Measurements from ENCODE around the gene INO80D. TPM values are rescaled to one million over a fixed set of nuclear protein-coding genes. Genes with fewer than 3 reads are reported as not detected.

Gene INO80D
- total and polyA plus RNA-seq, 2 of the 8 experiments (the other 6 are each of a cell fraction or from before 2014, with no cell fraction given), result 6.2 to 37.4 TPM

DNA sequence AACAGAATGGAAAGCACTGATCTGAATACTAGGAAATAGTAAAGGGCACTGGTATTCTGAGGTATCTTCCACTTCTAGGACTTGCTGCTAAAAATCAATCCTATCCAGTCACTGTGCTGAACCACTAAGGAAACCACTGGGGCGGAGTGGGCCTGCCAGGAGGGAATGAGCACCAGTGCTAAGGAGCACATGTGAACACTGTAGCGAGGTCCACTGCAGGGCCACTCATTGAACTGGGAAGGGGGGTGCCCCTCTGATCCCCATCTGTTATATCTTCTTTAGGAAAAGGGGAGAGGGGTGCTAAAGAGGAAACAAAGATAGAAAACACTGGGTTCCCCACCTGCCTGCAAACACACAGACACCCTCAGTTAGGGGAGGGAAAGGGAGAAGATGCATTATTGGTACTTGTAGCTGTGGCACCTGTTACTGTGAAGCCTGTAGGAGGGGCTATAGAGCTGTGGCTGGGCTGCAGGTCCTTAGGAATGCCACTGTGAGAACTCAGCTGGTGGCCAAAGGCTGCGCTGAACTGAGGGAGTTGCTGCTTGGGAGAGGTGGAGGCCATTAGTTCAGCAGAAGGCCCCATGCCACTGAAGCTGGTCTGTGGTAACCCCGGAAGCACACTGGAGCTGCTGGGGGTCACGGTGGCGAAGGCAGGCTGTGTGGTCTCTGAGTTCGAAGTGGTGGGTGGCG is 81.8 kb downstream of the INO80D start (continued):
- TF ChIP-seq, protein P1, sequence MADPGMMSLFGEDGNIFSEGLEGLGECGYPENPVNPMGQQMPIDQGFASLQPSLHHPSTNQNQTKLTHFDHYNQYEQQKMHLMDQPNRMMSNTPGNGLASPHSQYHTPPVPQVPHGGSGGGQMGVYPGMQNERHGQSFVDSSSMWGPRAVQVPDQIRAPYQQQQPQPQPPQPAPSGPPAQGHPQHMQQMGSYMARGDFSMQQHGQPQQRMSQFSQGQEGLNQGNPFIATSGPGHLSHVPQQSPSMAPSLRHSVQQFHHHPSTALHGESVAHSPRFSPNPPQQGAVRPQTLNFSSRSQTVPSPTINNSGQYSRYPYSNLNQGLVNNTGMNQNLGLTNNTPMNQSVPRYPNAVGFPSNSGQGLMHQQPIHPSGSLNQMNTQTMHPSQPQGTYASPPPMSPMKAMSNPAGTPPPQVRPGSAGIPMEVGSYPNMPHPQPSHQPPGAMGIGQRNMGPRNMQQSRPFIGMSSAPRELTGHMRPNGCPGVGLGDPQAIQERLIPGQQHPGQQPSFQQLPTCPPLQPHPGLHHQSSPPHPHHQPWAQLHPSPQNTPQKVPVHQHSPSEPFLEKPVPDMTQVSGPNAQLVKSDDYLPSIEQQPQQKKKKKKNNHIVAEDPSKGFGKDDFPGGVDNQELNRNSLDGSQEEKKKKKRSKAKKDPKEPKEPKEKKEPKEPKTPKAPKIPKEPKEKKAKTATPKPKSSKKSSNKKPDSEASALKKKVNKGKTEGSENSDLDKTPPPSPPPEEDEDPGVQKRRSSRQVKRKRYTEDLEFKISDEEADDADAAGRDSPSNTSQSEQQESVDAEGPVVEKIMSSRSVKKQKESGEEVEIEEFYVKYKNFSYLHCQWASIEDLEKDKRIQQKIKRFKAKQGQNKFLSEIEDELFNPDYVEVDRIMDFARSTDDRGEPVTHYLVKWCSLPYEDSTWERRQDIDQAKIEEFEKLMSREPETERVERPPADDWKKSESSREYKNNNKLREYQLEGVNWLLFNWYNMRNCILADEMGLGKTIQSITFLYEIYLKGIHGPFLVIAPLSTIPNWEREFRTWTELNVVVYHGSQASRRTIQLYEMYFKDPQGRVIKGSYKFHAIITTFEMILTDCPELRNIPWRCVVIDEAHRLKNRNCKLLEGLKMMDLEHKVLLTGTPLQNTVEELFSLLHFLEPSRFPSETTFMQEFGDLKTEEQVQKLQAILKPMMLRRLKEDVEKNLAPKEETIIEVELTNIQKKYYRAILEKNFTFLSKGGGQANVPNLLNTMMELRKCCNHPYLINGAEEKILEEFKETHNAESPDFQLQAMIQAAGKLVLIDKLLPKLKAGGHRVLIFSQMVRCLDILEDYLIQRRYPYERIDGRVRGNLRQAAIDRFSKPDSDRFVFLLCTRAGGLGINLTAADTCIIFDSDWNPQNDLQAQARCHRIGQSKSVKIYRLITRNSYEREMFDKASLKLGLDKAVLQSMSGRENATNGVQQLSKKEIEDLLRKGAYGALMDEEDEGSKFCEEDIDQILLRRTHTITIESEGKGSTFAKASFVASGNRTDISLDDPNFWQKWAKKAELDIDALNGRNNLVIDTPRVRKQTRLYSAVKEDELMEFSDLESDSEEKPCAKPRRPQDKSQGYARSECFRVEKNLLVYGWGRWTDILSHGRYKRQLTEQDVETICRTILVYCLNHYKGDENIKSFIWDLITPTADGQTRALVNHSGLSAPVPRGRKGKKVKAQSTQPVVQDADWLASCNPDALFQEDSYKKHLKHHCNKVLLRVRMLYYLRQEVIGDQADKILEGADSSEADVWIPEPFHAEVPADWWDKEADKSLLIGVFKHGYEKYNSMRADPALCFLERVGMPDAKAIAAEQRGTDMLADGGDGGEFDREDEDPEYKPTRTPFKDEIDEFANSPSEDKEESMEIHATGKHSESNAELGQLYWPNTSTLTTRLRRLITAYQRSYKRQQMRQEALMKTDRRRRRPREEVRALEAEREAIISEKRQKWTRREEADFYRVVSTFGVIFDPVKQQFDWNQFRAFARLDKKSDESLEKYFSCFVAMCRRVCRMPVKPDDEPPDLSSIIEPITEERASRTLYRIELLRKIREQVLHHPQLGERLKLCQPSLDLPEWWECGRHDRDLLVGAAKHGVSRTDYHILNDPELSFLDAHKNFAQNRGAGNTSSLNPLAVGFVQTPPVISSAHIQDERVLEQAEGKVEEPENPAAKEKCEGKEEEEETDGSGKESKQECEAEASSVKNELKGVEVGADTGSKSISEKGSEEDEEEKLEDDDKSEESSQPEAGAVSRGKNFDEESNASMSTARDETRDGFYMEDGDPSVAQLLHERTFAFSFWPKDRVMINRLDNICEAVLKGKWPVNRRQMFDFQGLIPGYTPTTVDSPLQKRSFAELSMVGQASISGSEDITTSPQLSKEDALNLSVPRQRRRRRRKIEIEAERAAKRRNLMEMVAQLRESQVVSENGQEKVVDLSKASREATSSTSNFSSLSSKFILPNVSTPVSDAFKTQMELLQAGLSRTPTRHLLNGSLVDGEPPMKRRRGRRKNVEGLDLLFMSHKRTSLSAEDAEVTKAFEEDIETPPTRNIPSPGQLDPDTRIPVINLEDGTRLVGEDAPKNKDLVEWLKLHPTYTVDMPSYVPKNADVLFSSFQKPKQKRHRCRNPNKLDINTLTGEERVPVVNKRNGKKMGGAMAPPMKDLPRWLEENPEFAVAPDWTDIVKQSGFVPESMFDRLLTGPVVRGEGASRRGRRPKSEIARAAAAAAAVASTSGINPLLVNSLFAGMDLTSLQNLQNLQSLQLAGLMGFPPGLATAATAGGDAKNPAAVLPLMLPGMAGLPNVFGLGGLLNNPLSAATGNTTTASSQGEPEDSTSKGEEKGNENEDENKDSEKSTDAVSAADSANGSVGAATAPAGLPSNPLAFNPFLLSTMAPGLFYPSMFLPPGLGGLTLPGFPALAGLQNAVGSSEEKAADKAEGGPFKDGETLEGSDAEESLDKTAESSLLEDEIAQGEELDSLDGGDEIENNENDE (IDR thresholded peaks at IDR 0.05; ENCODE audit: insufficient replicate concordance, low read length), result no peak
- TF ChIP-seq, protein P2, sequence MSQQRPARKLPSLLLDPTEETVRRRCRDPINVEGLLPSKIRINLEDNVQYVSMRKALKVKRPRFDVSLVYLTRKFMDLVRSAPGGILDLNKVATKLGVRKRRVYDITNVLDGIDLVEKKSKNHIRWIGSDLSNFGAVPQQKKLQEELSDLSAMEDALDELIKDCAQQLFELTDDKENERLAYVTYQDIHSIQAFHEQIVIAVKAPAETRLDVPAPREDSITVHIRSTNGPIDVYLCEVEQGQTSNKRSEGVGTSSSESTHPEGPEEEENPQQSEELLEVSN (IDR thresholded peaks at IDR 0.05), result no peak
- no peak for TF ChIP-seq TAF7 (optimal IDR thresholded peaks at IDR 0.05; ENCODE audit: borderline replicate concordance, low read depth, low read length)
- TF ChIP-seq RXRA (IDR thresholded peaks at IDR 0.05; ENCODE audit: insufficient read depth, low read depth, low read length), result no peak
- 0 out of 2 replicates have a peak, but pooled peaks have one; percentile 12 for TF ChIP-seq CHD2 (IDR thresholded peaks at IDR 0.05; ENCODE audit: low read length)
- TF ChIP-seq EZH2 (IDR thresholded peaks at IDR 0.05; ENCODE audit: low read depth, low read length, severe bottlenecking), result no peak
- TF ChIP-seq NRF1 (IDR thresholded peaks at IDR 0.05; ENCODE audit: low read depth, low read length), result no peak
- TF ChIP-seq CBX8 (IDR thresholded peaks at IDR 0.05; ENCODE audit: borderline replicate concordance, low read depth, low read length), result no peak
- no peak for TF ChIP-seq CREB1 (IDR thresholded peaks at IDR 0.05)

Data from H1 (cell line).